Keratinocyte (primary cell): ENCODE results near the gene HNRNPUL2.

ENCODE experiments used
- EZH2 ChIP-seq: IDR thresholded peaks from one replicate; pipeline ENCODE4 v1.6.1; 2012; ENCODE audit warnings: inconsistent platforms, mild to moderate bottlenecking, low read length, moderate library complexity
- TF ChIP-seq, protein P1 (sequence below), 3 experiments: IDR thresholded peaks in 1 of 3; conservative IDR thresholded peaks in 1 of 3; optimal IDR thresholded peaks in 1 of 3; 2 replicates in 2 of 3; 3 replicates in 1 of 3; pipeline versions ENCODE3 to v1.5.1; 2011; ENCODE audit warnings: low read length in 3 of 3, mild to moderate bottlenecking in 3 of 3, moderate library complexity in 2 of 3, control low read depth in 1 of 3, inconsistent platforms in 1 of 3; ENCODE audit not compliant: insufficient read depth in 2 of 3; ENCODE audit errors: extremely low read depth in 1 of 3

DNA sequence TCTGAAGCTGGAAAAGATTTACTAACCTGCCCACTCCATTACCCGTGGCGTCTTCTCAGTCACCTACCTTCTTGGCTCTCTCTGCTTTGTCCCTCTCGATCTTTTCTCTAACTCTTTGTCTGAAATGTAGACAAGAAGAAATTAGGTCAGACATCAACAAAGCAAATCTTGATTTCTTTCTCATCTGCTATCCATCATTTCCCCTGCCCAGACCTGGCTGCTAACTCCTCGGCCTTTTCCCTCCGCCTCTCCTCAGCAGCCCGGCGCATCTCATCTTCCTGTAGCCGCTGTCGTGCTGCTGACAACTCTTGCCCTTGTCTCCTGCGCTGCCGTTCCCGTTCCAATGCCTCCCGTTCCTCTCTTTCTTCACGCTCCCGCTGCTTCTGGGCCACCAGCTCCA lies 49.5 kb downstream of the HNRNPUL2 start:
- TF ChIP-seq, protein P1, sequence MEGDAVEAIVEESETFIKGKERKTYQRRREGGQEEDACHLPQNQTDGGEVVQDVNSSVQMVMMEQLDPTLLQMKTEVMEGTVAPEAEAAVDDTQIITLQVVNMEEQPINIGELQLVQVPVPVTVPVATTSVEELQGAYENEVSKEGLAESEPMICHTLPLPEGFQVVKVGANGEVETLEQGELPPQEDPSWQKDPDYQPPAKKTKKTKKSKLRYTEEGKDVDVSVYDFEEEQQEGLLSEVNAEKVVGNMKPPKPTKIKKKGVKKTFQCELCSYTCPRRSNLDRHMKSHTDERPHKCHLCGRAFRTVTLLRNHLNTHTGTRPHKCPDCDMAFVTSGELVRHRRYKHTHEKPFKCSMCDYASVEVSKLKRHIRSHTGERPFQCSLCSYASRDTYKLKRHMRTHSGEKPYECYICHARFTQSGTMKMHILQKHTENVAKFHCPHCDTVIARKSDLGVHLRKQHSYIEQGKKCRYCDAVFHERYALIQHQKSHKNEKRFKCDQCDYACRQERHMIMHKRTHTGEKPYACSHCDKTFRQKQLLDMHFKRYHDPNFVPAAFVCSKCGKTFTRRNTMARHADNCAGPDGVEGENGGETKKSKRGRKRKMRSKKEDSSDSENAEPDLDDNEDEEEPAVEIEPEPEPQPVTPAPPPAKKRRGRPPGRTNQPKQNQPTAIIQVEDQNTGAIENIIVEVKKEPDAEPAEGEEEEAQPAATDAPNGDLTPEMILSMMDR (optimal IDR thresholded peaks at IDR 0.05 in 1 of 3, IDR thresholded peaks at IDR 0.05 in 1 of 3, conservative IDR thresholded peaks at IDR 0.05 in 1 of 3; ENCODE audit: extremely low read depth in 1 of 3, insufficient read depth in 2 of 3, low read length in 3 of 3): no peak
- TF ChIP-seq EZH2: no peak
